Measurements from ENCODE around the gene KRTAP10-2. TPM values are rescaled to one million over a fixed set of nuclear protein-coding genes. Genes with fewer than 3 reads are reported as not detected.

KRTAP10-2 gene, protein sequence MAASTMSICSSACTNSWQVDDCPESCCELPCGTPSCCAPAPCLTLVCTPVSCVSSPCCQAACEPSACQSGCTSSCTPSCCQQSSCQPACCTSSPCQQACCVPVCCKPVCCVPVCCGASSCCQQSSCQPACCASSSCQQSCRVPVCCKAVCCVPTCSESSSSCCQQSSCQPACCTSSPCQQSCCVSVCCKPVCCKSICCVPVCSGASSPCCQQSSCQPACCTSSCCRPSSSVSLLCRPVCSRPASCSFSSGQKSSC
- not detected in 2 replicates for total RNA-seq

DNA sequence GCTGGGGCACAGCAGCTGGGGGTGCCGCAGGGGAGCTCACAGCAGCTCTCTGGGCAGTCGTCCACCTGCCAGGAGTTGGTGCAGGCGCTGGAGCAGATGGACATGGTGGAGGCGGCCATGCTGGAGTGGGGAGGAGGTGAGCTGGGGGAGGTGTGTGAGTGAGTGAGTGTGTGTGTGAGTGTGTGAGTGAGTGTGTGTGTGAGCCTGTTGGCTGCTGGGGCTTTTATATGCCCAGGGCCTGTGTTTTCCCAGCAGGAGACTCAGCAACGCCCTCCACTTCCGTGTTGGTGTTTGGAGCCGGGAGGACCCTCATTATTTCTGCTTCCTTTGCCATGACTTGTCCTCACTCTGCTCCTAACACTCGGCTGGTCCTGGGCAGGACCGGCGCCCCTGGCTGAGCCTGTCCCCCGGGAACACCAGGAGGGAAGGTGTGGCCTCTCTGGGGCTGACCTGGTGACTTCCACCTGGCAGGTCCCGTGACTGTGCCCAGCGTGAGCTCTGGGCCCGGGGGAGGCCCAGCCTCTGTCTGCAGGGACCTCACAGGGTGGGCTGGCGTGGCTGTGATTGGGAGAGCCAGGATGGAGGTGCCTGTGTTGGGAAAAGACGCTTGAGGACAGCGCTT lies at the start of gene KRTAP10-2:
Gene KRTAP10-2 (minus strand): TSS at position 166 of the 622 bp plus-strand sequence. CDS start 47 bp downstream, at position 119.

DNA sequence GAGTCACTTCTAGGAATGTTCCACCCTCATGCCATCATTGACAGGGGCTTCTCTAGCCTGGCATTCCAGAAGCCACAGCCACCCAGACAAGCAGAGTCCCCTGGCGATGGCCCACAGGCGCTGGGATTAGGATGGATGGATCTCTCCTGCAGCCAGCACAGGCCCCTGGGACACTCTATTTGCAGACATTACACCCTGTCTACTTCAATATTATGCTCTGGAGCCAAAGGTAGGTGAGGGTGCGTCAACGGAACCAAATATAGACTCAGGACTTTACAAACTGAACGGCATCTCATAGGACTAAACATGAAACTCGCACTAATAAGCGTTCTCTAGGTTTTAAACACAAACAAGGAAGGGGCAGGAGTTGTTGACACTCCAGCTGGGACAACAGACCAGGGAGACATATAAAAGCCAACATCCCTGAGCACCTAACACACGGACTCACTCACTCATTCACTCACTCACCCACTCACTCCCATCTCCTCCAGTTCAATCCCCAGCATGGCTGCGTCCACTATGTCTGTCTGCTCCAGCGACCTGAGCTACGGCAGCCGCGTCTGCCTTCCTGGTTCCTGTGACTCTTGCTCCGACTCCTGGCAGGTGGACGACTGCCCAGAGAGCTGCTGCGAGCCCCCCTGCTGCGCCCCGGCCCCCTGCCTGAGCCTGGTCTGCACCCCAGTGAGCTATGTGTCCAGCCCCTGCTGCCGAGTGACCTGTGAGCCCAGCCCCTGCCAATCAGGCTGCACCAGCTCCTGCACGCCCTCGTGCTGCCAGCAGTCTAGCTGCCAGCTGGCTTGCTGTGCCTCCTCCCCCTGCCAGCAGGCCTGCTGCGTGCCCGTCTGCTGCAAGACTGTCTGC lies 49.0 kb upstream of the KRTAP10-2 start, which contains the start of gene KRTAP10-7:
Gene KRTAP10-7 (plus strand): TSS at position 480 of the 861 bp plus-strand sequence. CDS start 25 bp downstream, at position 505.

DNA sequence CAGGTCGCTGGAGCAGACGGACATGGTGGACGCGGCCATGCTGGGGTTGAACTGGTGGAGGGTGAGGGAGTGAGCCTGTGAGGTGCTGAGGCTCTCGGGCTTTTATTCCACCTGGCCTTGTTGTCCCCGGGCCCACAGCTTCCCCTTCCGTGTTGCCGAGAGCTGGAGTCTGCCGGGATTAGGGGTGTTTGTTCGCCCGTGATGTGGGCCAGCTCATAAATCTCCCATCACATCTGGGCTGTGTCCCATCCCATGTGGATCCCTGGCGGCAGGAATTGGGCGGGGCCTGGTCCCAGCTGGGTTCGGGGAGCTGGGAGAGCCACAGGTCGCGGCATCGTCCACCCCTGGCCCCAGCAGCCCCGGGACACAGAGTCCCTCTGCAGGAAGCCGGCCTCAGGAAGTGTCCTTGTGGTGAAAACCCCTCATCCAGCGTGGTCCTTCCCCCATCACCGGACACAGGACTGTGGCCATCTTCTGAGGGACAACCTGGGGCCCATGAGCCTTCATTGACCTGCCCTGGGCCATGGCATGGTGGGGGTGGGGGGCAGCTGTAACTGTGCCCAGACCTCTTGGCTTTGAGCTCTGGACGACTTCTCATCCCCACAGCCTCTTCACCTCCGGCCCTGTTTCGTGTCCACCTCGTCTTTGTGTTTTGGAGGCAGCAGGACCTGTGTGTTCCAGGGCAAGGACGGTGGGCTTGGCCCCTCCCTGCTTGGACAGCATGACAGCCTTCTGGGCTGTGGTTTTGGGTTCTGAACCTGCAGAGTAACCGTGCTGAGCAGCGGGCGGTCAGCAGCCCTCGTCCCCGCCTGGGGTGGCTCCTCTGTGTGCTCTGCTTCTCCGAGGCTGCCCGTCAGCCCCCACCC lies 41.4 kb upstream of the KRTAP10-2 start, which contains the start of gene KRTAP10-6:
Gene KRTAP10-6 (minus strand): TSS at position 60 of the 866 bp plus-strand sequence. CDS start 21 bp downstream, at position 39.

DNA sequence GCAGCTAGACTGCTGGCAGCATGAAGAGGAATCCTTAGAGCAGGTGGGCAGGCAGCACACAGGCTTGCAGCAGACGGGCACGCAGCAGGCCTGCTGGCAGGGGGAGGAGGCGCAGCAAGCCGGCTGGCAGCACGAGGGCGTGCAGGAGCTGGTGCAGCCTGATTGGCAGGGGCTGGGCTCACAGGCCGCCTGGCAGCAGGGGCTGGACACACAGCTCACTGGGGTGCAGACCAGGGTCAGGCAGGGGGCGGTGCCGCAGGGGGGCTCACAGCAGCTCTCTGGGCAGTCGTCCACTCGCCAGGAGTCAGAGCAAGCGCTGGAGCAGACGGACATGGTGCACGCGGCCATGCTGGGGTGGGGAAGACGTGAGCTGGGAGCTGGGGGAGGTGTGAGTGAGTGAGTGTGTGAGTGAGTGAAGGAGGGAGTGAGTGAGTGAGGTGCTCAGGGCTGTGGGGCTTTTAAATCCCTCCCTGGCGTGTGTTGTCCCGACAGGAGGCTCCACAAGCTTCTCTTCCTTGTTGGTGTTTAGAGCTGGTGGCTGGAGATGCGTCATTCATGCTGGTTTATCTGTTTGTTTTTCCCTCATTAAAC lies 29.0 kb upstream of the KRTAP10-2 start, which contains the start of gene KRTAP10-5:
Gene KRTAP10-5 (minus strand): TSS at position 374 of the 591 bp plus-strand sequence. CDS start 26 bp downstream, at position 348.

DNA sequence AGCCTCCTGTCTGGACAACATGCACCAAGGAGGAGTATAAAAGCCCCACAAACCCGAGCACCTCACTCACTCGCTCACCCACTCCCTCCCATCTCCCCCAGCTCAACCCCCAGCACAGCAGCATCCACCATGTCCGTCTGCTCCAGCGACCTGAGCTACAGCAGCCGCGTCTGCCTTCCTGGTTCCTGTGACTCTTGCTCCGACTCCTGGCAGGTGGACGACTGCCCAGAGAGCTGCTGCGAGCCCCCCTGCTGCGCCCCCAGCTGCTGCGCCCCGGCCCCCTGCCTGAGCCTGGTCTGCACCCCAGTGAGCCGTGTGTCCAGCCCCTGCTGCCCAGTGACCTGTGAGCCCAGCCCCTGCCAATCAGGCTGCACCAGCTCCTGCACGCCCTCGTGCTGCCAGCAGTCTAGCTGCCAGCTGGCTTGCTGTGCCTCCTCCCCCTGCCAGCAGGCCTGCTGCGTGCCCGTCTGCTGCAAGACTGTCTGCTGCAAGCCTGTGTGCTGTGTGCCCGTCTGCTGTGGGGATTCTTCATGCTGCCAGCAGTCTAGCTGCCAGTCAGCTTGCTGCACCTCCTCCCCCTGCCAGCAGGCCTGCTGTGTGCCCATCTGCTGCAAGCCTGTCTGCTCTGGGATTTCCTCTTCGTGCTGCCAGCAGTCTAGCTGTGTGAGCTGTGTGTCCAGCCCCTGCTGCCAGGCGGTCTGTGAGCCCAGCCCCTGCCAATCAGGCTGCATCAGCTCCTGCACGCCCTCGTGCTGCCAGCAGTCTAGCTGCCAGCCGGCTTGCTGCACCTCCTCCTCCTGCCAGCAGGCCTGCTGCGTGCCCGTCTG lies 22.5 kb upstream of the KRTAP10-2 start, which contains the start of gene KRTAP10-4:
Gene KRTAP10-4 (plus strand): TSS at position 100 of the 827 bp plus-strand sequence. CDS start 30 bp downstream, at position 130.

DNA sequence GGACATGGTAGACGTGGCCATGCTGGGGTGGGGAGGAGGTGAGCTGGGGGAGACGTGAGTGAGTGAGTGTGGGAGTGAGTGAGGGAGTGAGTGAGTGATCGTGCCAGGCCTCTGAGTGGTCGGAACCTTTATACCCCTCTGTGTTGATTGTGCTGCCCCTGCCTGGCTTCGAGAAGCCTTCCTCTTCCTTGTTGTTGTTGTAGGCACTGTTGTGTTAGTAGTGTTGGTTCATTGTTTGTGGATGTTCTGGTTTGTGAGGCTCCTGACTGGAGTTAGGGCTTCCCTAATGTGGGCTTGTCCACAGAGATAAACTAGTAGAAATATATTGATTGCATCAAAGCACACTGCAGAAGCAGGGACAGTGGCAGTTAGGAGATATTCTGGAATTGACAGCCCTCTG lies 7.4 kb upstream of the KRTAP10-2 start, which contains the start of gene KRTAP10-3:
Gene KRTAP10-3 (minus strand): TSS at position 101 of the 400 bp plus-strand sequence. CDS start 80 bp downstream, at position 21.

DNA sequence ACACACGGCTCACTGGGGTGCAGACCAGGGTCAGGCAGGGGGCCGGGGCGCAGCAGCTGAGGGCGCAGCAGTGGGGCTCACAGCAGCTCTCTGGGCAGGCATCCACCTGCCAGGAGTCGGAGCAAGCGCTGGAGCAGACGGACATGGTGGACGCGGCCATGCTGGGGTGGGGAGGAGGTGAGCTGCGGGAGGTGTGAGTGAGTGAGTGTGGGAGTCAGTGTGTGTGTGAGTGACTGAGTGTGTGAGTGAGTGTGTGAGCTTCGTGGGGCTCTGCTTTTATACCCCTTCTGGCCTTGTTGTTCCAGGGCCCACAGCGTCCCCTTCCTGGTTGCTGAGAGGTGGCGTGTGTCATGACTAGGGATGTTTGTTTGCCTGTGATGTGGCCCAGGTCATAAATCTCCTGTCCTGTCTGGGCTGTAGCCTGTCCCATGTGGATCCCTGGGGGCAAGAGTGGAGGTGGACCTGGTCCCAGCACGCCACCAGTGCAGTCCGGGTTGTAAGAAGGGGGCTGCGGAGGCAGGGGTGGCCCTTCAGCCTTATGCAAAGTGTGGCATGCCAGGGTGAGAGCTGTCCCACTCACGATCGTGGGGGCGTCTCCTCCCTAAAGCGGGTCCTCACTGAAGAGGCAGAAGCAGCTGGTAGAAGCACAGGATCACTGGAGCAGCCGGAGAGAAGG lies 11.2 kb downstream of the KRTAP10-2 start, which contains the start of gene KRTAP10-1:
Gene KRTAP10-1 (minus strand): TSS at position 205 of the 676 bp plus-strand sequence. CDS start 45 bp downstream, at position 160.

Other genes with a start within 250 kb of the KRTAP10-2 start
- 17.0 and 18.3 TPM in 2 replicates for gene CFAP410, start 212.1 kb downstream of the KRTAP10-2 start, total RNA-seq
- not detected in 2 replicates for gene TRPM2, start 197.9 kb downstream of the KRTAP10-2 start, total RNA-seq
- 0.18 and 0.29 TPM in 2 replicates for gene LRRC3, start 96.0 kb downstream of the KRTAP10-2 start, total RNA-seq
- not detected in 2 replicates for gene KRTAP10-1, start 11.3 kb downstream of the KRTAP10-2 start, total RNA-seq
- gene KRTAP10-3, start 7.3 kb upstream of the KRTAP10-2 start, total RNA-seq: not detected in 2 replicates
- gene KRTAP10-4, start 22.2 kb upstream of the KRTAP10-2 start, total RNA-seq: not detected in 2 replicates
- not detected in 2 replicates for gene KRTAP10-5, start 29.1 kb upstream of the KRTAP10-2 start, total RNA-seq
- not detected in 2 replicates for gene KRTAP10-6, start 41.0 kb upstream of the KRTAP10-2 start, total RNA-seq
- gene KRTAP10-7, start 49.1 kb upstream of the KRTAP10-2 start, total RNA-seq: not detected in 2 replicates
- not detected in 2 replicates for gene KRTAP10-8, start 60.6 kb upstream of the KRTAP10-2 start, total RNA-seq
- not detected in 2 replicates for gene KRTAP10-9, start 75.6 kb upstream of the KRTAP10-2 start, total RNA-seq
- not detected in 2 replicates for gene KRTAP10-10, start 85.9 kb upstream of the KRTAP10-2 start, total RNA-seq
- not detected in 2 replicates for gene KRTAP10-11, start 94.9 kb upstream of the KRTAP10-2 start, total RNA-seq
- not detected in 2 replicates for gene KRTAP12-4, start 103.2 kb upstream of the KRTAP10-2 start, total RNA-seq
- gene KRTAP12-3, start 106.4 kb upstream of the KRTAP10-2 start, total RNA-seq: not detected in 2 replicates
- gene KRTAP12-2, start 115.4 kb upstream of the KRTAP10-2 start, total RNA-seq: not detected in 2 replicates
- not detected in 2 replicates for gene KRTAP12-1, start 130.7 kb upstream of the KRTAP10-2 start, total RNA-seq
- not detected in 2 replicates for gene KRTAP10-12, start 145.7 kb upstream of the KRTAP10-2 start, total RNA-seq
- not detected in 2 replicates for gene TSPEAR, start 160.1 kb upstream of the KRTAP10-2 start, total RNA-seq